Stomach (tissue), 9 donors: ENCODE results near the gene PDGFRB. TPM values are rescaled to one million over a fixed set of nuclear protein-coding genes. Genes with fewer than 3 reads are reported as not detected.
A peak's percentile ranks its signal among the peaks of the same experiment; 100 is the strongest.

Experiments
- DNase-seq, 2 donors: peaks; one replicate each; pipeline versions ENCODE4 v3.0.0 to v3.0.0-alpha.2; 2013 to 2019
- H3K27ac ChIP-seq, 5 donors: fragments of 200-600 bp in 4 of 5; sonication (generic) in 4 of 5; one replicate each; pipeline ENCODE4 v1.5.1; 2013 to 2019; ENCODE audit warnings: mild to moderate bottlenecking in 1 of 5, moderate library complexity in 1 of 5
- H3K27me3 ChIP-seq, 3 donors: fragments of 200-600 bp; sonication (generic); one replicate each; pipeline ENCODE4 v1.5.1; 2017 to 2019; ENCODE audit warnings: mixed run types in 1 of 3
- H3K36me3 ChIP-seq, 4 donors: fragments of 200-600 bp; sonication (generic); 1 replicate in 3 of 4; 2 replicates in 1 of 4; pipeline ENCODE4 v1.5.1; 2016 to 2019
- H3K4me1 ChIP-seq, 4 donors: fragments of 200-600 bp; sonication (generic); one replicate each; pipeline ENCODE4 v1.5.1; 2016 to 2019
- H3K4me3 ChIP-seq, 4 donors: fragments of 200-600 bp; sonication (generic) in 3 of 4; one replicate each; pipeline ENCODE4 v1.5.1; 2016 to 2019; ENCODE audit warnings: mild to moderate bottlenecking in 1 of 4
- H3K9me3 ChIP-seq, 4 donors: fragments of 200-600 bp; sonication (generic); one replicate each; pipeline ENCODE4 v1.5.1; 2016 to 2019
- EP300 ChIP-seq: sonication (generic); formaldehyde crosslinking; IDR thresholded peaks from one replicate; pipeline ENCODE4 v1.6.1; 2017; ENCODE audit warnings: antibody characterized with exemption
- POLR2A ChIP-seq, 4 donors: fragments of 450-650 bp; IDR thresholded peaks; one replicate each; pipeline ENCODE4 v1.6.1; 2016; ENCODE audit warnings: antibody characterized with exemption in 4 of 4, control low read depth in 2 of 4, mild to moderate bottlenecking in 1 of 4, moderate library complexity in 1 of 4
- POLR2AphosphoS5 ChIP-seq, 3 donors: sonication (generic); formaldehyde crosslinking; IDR thresholded peaks; one replicate each; pipeline ENCODE4 v1.6.1; 2016; ENCODE audit warnings: antibody characterized with exemption in 3 of 3
- WGBS, 5 donors: extraction: QIAGEN DNeasy Blood & Tissue Kit in 3 of 5; methylation state at CpG; one replicate each; pipeline versions ENCODE4 v1.1.5 to v1.1.7; 2013 to 2018; 5-methylcytosine and 5-hydroxymethylcytosine counted together
- intact Hi-C: fragments of 100-400 bp; cut with DNase I; formaldehyde crosslinking; loops from one replicate; pipeline ENCODE4 v1.15.1; 2023; ENCODE audit warnings: low total_unique reads
- polyA plus RNA-seq, 3 donors: library from polyadenylated mRNA; stranded (reverse); fragments of 200-250 nt; gene quantifications; one replicate each; pipeline ENCODE4 v1.2.3, GENCODE V29; 2013
- total RNA-seq, 5 donors: library from RNA; depleted of rRNA; stranded (reverse); fragments of >200 nt; gene quantifications; one replicate each; pipeline versions ENCODE4 v1.1.0 to v1.2.3, GENCODE V29; 2014 to 2016
- TF ChIP-seq, protein P1 (sequence below), 7 experiments: fragments of 450-650 bp in 4 of 7; fragments of 200-600 bp in 3 of 7; sonication (generic) in 3 of 7; IDR thresholded peaks; one replicate each; pipeline ENCODE4 v1.5.1; 2016 to 2019; ENCODE audit warnings: antibody characterized with exemption in 7 of 7, control low read depth in 2 of 7, mild to moderate bottlenecking in 1 of 7
- donor health status: healthy with polysubstance abuse.
- donor health status: Bipolar disorder and iron deficiency.
- donor health status: healthy.

PDGFRB gene
- total and polyA plus RNA-seq, 8 donors: 4.7 to 71.2 (median 34.6) TPM

DNA sequence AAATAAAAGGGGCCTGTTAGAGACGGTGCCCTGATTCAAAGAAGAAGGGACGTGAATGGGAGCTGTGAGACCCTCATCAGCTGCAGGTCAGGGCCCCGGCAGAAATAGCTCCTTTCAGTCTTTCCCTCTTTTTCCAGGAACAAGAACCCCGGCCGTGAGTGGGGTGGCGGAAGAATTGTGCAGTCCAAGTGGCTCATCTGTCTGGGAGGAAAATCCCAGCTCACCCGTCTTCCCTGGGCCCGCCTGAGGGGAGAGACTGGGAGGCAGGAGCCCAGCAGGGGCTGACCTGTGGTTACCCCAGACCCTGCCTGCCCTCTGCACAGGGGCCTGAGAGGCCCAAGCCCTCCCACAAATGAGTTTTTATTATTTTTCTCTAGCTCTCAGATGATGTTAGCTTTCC lies 44.5 kb downstream of the PDGFRB start:
- no peak overlapping the region for H3K27ac ChIP-seq
- intact Hi-C loops: no loop called here

GRCh38 chr5:150109921-150110320 lies 45.7 kb downstream of the PDGFRB start:
- peaks cover 0 to 16% (median 7%) of the 10 kb centered on the region in 4 donors for H3K4me1 ChIP-seq
- no peaks in the 10 kb centered on the region for H3K27me3 ChIP-seq
- 49 to 66% (median 59%) methylated on average over 4 of the region's 4 CpGs for WGBS, 5 donors
- TF ChIP-seq, protein P1, sequence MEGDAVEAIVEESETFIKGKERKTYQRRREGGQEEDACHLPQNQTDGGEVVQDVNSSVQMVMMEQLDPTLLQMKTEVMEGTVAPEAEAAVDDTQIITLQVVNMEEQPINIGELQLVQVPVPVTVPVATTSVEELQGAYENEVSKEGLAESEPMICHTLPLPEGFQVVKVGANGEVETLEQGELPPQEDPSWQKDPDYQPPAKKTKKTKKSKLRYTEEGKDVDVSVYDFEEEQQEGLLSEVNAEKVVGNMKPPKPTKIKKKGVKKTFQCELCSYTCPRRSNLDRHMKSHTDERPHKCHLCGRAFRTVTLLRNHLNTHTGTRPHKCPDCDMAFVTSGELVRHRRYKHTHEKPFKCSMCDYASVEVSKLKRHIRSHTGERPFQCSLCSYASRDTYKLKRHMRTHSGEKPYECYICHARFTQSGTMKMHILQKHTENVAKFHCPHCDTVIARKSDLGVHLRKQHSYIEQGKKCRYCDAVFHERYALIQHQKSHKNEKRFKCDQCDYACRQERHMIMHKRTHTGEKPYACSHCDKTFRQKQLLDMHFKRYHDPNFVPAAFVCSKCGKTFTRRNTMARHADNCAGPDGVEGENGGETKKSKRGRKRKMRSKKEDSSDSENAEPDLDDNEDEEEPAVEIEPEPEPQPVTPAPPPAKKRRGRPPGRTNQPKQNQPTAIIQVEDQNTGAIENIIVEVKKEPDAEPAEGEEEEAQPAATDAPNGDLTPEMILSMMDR (IDR thresholded peaks at IDR 0.05): no peak
- no peak for TF ChIP-seq POLR2A (IDR thresholded peaks at IDR 0.05)
- TF ChIP-seq EP300: no peak
- TF ChIP-seq POLR2AphosphoS5 (IDR thresholded peaks at IDR 0.05): no peak
- H3K36me3 ChIP-seq: no peaks in the 10 kb centered on the region
- intact Hi-C loops: no loop called here
- H3K4me3 ChIP-seq: no peak overlapping the region
- H3K9me3 ChIP-seq: no peaks in the 10 kb centered on the region
- no peak overlapping the region for H3K27ac ChIP-seq
- peak in 1 of 2 donors; percentile 3 for DNase-seq

More for the DNA sequence above, 44.5 kb downstream of the PDGFRB start:
- DNase-seq: peak in 1 of 2 donors; percentile 5
- Histone ChIP-seq H3K36me3 (peaks cover 0 to 8% (median 8%) of the 10 kb centered on the region in 4 donors), H3K4me3 (no peak overlapping the region), H3K27me3 (no peaks in the 10 kb centered on the region), H3K4me1 (peaks cover 0 to 16% (median 7%) of the 10 kb centered on the region in 4 donors), H3K9me3 (no peaks in the 10 kb centered on the region)
- 83 to 90% (median 87%) methylated on average over 8 of the region's 8 CpGs for WGBS, 5 donors
- no peak for TF ChIP-seq EP300
- no peak for TF ChIP-seq POLR2AphosphoS5 (IDR thresholded peaks at IDR 0.05)
- no peak for TF ChIP-seq POLR2A (IDR thresholded peaks at IDR 0.05)
- TF ChIP-seq, protein P1 (IDR thresholded peaks at IDR 0.05): no peak

- no peaks in the 10 kb centered on the region for H3K27me3 ChIP-seq
- no peaks in the 10 kb centered on the region for H3K9me3 ChIP-seq
- intact Hi-C loops: no loop called here
- H3K36me3 ChIP-seq: no peaks in the 10 kb centered on the region
- WGBS, 5 donors: 76 to 91% (median 88%) methylated on average over 10 to 11 of the region's 11 CpGs
- no peak overlapping the region for H3K4me3 ChIP-seq
- no peak overlapping the region for H3K27ac ChIP-seq
- DNase-seq: peak; percentile 3 to 8
- TF ChIP-seq POLR2AphosphoS5 (IDR thresholded peaks at IDR 0.05): no peak
- no peak for TF ChIP-seq POLR2A (IDR thresholded peaks at IDR 0.05)
- TF ChIP-seq, protein P1 (IDR thresholded peaks at IDR 0.05): no peak
- no peak for TF ChIP-seq EP300
- H3K4me1 ChIP-seq: peaks cover 0 to 16% (median 7%) of the 10 kb centered on the region in 4 donors
Measured at GRCh38 chr5:150108711-150109514, 46.7 kb downstream of the PDGFRB start.

DNA sequence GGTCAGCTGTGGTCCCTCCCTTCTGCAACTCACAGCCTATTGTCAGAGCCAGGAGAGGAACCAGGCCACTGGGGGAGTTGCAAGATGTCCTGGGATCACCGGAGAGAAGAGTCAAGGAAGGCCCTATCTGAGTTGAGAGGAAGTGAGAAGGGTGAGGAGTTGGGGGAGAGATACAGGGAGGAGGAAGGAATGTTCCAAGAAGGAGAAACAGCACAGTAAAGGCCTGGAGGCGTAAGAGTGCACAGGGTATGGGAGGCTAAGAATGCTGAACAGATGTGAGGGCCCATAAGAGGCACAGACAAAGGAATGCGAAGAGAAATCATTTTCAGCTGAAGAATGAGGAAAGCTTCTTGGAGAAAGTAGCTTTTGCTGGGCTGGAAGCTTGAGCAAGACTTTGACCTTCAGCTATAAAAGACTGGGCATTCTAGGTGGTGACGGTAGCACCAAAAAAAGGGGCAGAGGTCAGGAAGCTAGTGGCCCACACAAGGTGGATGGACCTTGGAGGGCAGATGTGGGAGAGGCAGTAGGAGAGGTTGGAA lies 47.7 kb downstream of the PDGFRB start:
- H3K4me1 ChIP-seq: peaks cover 0 to 6% (median 3%) of the 10 kb centered on the region in 4 donors
- intact Hi-C loops: no loop called here
- H3K27me3 ChIP-seq: no peaks in the 10 kb centered on the region
- no peak overlapping the region for H3K27ac ChIP-seq
- 73 to 84% (median 82%) methylated on average over 4 of the region's 4 CpGs for WGBS, 5 donors
- H3K36me3 ChIP-seq: no peaks in the 10 kb centered on the region
- TF ChIP-seq EP300 (no peak), POLR2AphosphoS5 (IDR thresholded peaks at IDR 0.05) (no peak)
- TF ChIP-seq, protein P1 (IDR thresholded peaks at IDR 0.05): no peak
- H3K9me3 ChIP-seq: no peaks in the 10 kb centered on the region
- DNase-seq: peak; percentile 17 to 31
- no peak overlapping the region for H3K4me3 ChIP-seq
